Loucy (cell line): ENCODE results near the gene XPNPEP2.

ENCODE experiments used
- H2AFZ ChIP-seq: fragments of 200-600 bp; sonication (generic); 2 replicates; pipeline ENCODE4 v1.6.0; 2016; ENCODE audit warnings: antibody characterized with exemption, mild to moderate bottlenecking, low read length, moderate library complexity
- H3F3A ChIP-seq: fragments of 200-600 bp; 2 replicates; pipeline ENCODE4 v1.6.0; 2016; ENCODE audit warnings: antibody characterized with exemption, low read depth, mild to moderate bottlenecking
- H3K27me3 ChIP-seq: fragments of 200-600 bp; sonication (generic); 2 replicates; pipeline ENCODE4 v1.6.1; 2014; ENCODE audit warnings: low read length, mild to moderate bottlenecking; ENCODE audit not compliant: insufficient read depth, poor library complexity, severe bottlenecking
- H3K36me3 ChIP-seq: fragments of 200-600 bp; sonication (generic); 2 replicates; pipeline ENCODE4 v1.6.1; 2016; ENCODE audit warnings: low read length; ENCODE audit not compliant: insufficient read depth
- H3K4me1 ChIP-seq: fragments of 200-600 bp; sonication (generic); 2 replicates; pipeline ENCODE4 v1.5.1; 2014; ENCODE audit warnings: low read length, mild to moderate bottlenecking; ENCODE audit not compliant: insufficient read depth, poor library complexity, severe bottlenecking
- H3K4me2 ChIP-seq: fragments of 200-600 bp; sonication (generic); 2 replicates; pipeline ENCODE4 v1.6.0; 2014; ENCODE audit warnings: antibody characterized with exemption, low read length, low read depth, mild to moderate bottlenecking; ENCODE audit not compliant: poor library complexity, severe bottlenecking
- H3K4me3 ChIP-seq: fragments of 200-600 bp; sonication (generic); 2 replicates; pipeline ENCODE4 v1.5.1; 2014; ENCODE audit warnings: low read length, mild to moderate bottlenecking, mixed read lengths; ENCODE audit not compliant: poor library complexity, severe bottlenecking
- H3K79me2 ChIP-seq: fragments of 200-600 bp; sonication (generic); 2 replicates; pipeline ENCODE4 v1.6.1; 2014; ENCODE audit warnings: low read length; ENCODE audit not compliant: insufficient read depth
- H3K9ac ChIP-seq: fragments of 200-600 bp; sonication (generic); 2 replicates; pipeline ENCODE4 v1.6.0; 2014; ENCODE audit warnings: mild to moderate bottlenecking, low read depth, low read length, moderate library complexity; ENCODE audit not compliant: poor library complexity, severe bottlenecking
- H3K9me2 ChIP-seq: fragments of 200-600 bp; sonication (generic); replicated peaks from 2 replicates; pipeline ENCODE4 v1.6.1; 2016; ENCODE audit warnings: low read depth, low read length, mixed read lengths
- H3K9me3 ChIP-seq: fragments of 200-600 bp; sonication (generic); 2 replicates; pipeline ENCODE4 v1.6.1; 2014; ENCODE audit warnings: mild to moderate bottlenecking, antibody characterized with exemption, low read length, low read depth; ENCODE audit not compliant: insufficient read depth
- H4K20me1 ChIP-seq: fragments of 200-600 bp; sonication (generic); 2 replicates; pipeline ENCODE4 v1.6.0; 2014; ENCODE audit warnings: antibody characterized with exemption, low read length, mild to moderate bottlenecking; ENCODE audit not compliant: insufficient read depth, poor library complexity, severe bottlenecking
- CTCF ChIP-seq: fragments of 200-600 bp; sonication (generic); conservative IDR thresholded peaks from 2 replicates; pipeline ENCODE4 v1.5.1; 2014; ENCODE audit warnings: mild to moderate bottlenecking, antibody characterized with exemption, low read length
- EZH2phosphoT487 ChIP-seq: fragments of 200-600 bp; IDR thresholded peaks from 2 replicates; pipeline ENCODE4 v1.6.1; 2018; ENCODE audit warnings: antibody characterized with exemption, mild to moderate bottlenecking, moderate library complexity, borderline replicate concordance

XPNPEP2 gene

GRCh38 chrX:129695937-129696336 is 42.8 kb upstream of the XPNPEP2 start:
- no peak overlapping the region for H3K9ac ChIP-seq
- no peaks in the 10 kb centered on the region for H3F3A ChIP-seq
- no peak overlapping the region for H3K4me2 ChIP-seq
- no peak overlapping the region for H3K4me3 ChIP-seq
- no peaks in the 10 kb centered on the region for H3K27me3 ChIP-seq
- no peaks in the 10 kb centered on the region for H3K36me3 ChIP-seq
- H3K79me2 ChIP-seq = no peaks in the 10 kb centered on the region
- H3K4me1 ChIP-seq = no peaks in the 10 kb centered on the region
- no peak overlapping the region for H2AFZ ChIP-seq
- no peaks in the 10 kb centered on the region for H3K9me3 ChIP-seq
- TF ChIP-seq EZH2phosphoT487 (no peak), CTCF (no peak)
- H3K9me2 ChIP-seq = no peaks in the 10 kb centered on the region
- no peaks in the 10 kb centered on the region for H4K20me1 ChIP-seq

GRCh38 chrX:129696463-129697155 is 42.2 kb upstream of the XPNPEP2 start:
- Histone ChIP-seq H3K27me3 (no peaks in the 10 kb centered on the region), H3K9me3 (no peaks in the 10 kb centered on the region), H4K20me1 (no peaks in the 10 kb centered on the region), H3K9me2 (no peaks in the 10 kb centered on the region), H3K36me3 (no peaks in the 10 kb centered on the region), H3K79me2 (no peaks in the 10 kb centered on the region), H3K4me2 (no peak overlapping the region), H3K9ac (no peak overlapping the region), H3K4me1 (no peaks in the 10 kb centered on the region), H3K4me3 (no peak overlapping the region), H3F3A (no peaks in the 10 kb centered on the region), H2AFZ (no peak overlapping the region)
- TF ChIP-seq CTCF (no peak), EZH2phosphoT487 (no peak)

- no peak for TF ChIP-seq CTCF
- no peak for TF ChIP-seq EZH2phosphoT487
Observed at GRCh38 chrX:129697204-129697829, 41.5 kb upstream of the XPNPEP2 start.

More at GRCh38 chrX:129697204-129697829, 41.5 kb upstream of the XPNPEP2 start:
- Histone ChIP-seq H3K79me2 (no peaks in the 10 kb centered on the region), H3K9ac (no peak overlapping the region), H2AFZ (no peak overlapping the region), H4K20me1 (no peaks in the 10 kb centered on the region), H3K4me2 (no peak overlapping the region), H3K4me1 (no peaks in the 10 kb centered on the region), H3F3A (no peaks in the 10 kb centered on the region), H3K9me3 (no peaks in the 10 kb centered on the region), H3K36me3 (no peaks in the 10 kb centered on the region), H3K27me3 (no peaks in the 10 kb centered on the region), H3K9me2 (no peaks in the 10 kb centered on the region), H3K4me3 (no peak overlapping the region)
